ENCODE measurements around the gene MUC7. TPM values are rescaled to one million over a fixed set of nuclear protein-coding genes. Genes with fewer than 3 reads are reported as not detected.

The MUC7 gene
- total RNA-seq (2022): not detected in 2 replicates
- Bru-seq, nascent RNA: not detected
- not detected for BruChase-seq, experiment 1, labeled RNA remaining after a 2-hour chase
- not detected for BruChase-seq, experiment 2, labeled RNA remaining after a 6-hour chase
- long read RNA-seq: 0 reads

DNA sequence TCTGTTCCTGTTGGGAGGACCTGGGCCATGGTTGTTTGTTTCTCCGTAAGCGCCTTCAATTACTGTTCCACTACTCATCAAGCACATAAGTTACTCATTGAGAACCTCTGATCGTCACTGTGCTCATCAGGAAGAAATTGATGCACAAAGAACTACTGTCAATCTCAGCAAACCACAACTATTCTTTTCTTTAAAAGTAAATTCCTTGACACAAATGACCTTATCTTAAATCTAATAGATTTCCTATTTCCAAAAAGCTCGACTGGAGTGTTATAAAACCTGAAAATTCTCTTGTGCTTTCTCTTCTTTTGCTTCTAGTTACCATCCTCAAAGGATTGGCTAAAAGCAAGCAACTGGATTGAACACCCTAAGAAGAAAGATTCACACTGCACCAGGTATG, at the start of gene MUC7:
Gene MUC7, plus strand, starts transcription at position 301 of the 400 bp plus-strand sequence. CDS start 1,825 bp downstream, outside the sequence.
- no peak within 1 kb of the TSS for H3K27ac Mint-ChIP-seq (ENCODE audit: unreplicated experiment)
- no peak within 1 kb of the TSS for H3K4me3 Mint-ChIP-seq (ENCODE audit: unreplicated experiment)
- intact Hi-C loops (cut with micrococcal nuclease; ENCODE audit: unreplicated experiment): no loop called here
- CTCF ChIA-PET: no interaction called here
- no peaks in the 10 kb centered on the region for H3K4me1 Mint-ChIP-seq (ENCODE audit: low read depth, unreplicated experiment)
- Histone ChIP-seq H3K4me1 (no peaks in the 10 kb centered on the region), H3K4me3 (ENCODE audit: low read depth, low read length) (no peak within 1 kb of the TSS), H3K27me3 (replicated peaks; ENCODE audit: control insufficient read depth, insufficient read depth, low read length) (no peaks in the 10 kb centered on the region), H3K9me3 (no peaks in the 10 kb centered on the region), H3K36me3 (ENCODE audit: control insufficient read depth, insufficient read depth, low read length) (no peaks in the 10 kb centered on the region)
- POLR2A ChIA-PET: no interaction called here
- H3K27me3 Mint-ChIP-seq (ENCODE audit: insufficient read depth, unreplicated experiment): peaks cover 2% of the 10 kb centered on the region
- no peaks in the 10 kb centered on the region for H3K36me3 Mint-ChIP-seq (ENCODE audit: insufficient read depth, unreplicated experiment)
- H3K9me3 Mint-ChIP-seq (ENCODE audit: unreplicated experiment): peaks cover 4% of the 10 kb centered on the region
- TF ChIP-seq, protein P1, sequence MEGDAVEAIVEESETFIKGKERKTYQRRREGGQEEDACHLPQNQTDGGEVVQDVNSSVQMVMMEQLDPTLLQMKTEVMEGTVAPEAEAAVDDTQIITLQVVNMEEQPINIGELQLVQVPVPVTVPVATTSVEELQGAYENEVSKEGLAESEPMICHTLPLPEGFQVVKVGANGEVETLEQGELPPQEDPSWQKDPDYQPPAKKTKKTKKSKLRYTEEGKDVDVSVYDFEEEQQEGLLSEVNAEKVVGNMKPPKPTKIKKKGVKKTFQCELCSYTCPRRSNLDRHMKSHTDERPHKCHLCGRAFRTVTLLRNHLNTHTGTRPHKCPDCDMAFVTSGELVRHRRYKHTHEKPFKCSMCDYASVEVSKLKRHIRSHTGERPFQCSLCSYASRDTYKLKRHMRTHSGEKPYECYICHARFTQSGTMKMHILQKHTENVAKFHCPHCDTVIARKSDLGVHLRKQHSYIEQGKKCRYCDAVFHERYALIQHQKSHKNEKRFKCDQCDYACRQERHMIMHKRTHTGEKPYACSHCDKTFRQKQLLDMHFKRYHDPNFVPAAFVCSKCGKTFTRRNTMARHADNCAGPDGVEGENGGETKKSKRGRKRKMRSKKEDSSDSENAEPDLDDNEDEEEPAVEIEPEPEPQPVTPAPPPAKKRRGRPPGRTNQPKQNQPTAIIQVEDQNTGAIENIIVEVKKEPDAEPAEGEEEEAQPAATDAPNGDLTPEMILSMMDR (IDR thresholded peaks at IDR 0.05; ENCODE audit: insufficient read depth in 1 of 2, low read depth in 1 of 2, low read length in 1 of 2, severe bottlenecking in 1 of 2, unreplicated experiment in 1 of 2): no peak
- no peak for DNase-seq
- BruUV-seq (replicated peaks): no TSS peak

DNA sequence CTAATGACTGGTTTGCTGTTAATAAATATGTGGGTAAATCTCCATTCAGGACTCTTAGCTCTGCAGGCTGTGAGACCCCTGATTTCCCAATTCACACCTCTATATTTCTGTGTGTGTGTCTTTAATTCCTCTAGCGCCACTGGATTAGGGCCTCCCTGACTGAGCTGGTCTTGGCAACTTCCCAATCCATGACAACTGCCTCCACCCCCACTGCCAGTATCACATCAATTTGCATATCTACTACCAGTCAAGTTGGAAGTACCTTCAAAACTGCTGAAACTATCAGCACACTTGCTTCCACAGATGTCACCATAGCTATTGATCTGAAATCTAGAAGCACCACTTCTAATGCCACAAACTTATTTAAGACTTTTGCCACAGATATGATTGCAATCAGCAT, 46.7 kb upstream of the MUC7 start:
- no peak for DNase-seq
- Histone ChIP-seq H3K36me3 (ENCODE audit: control insufficient read depth, insufficient read depth, low read length) (no peaks in the 10 kb centered on the region), H3K27me3 (replicated peaks; ENCODE audit: control insufficient read depth, insufficient read depth, low read length) (no peaks in the 10 kb centered on the region), H3K4me1 (no peaks in the 10 kb centered on the region), H3K9me3 (no peaks in the 10 kb centered on the region), H3K4me3 (ENCODE audit: low read depth, low read length) (no peak overlapping the region)
- H3K27ac Mint-ChIP-seq (ENCODE audit: unreplicated experiment): no peak overlapping the region
- no peaks in the 10 kb centered on the region for H3K36me3 Mint-ChIP-seq (ENCODE audit: insufficient read depth, unreplicated experiment)
- H3K4me3 Mint-ChIP-seq (ENCODE audit: unreplicated experiment): no peak overlapping the region
- ChIA-PET POLR2A (no interaction called here), CTCF (no interaction called here)
- intact Hi-C loops (cut with micrococcal nuclease; ENCODE audit: unreplicated experiment): no loop called here
- no peaks in the 10 kb centered on the region for H3K4me1 Mint-ChIP-seq (ENCODE audit: low read depth, unreplicated experiment)
- H3K27me3 Mint-ChIP-seq (ENCODE audit: insufficient read depth, unreplicated experiment): peaks cover 5% of the 10 kb centered on the region
- TF ChIP-seq, protein P1 (IDR thresholded peaks at IDR 0.05; ENCODE audit: insufficient read depth in 1 of 2, low read depth in 1 of 2, low read length in 1 of 2, severe bottlenecking in 1 of 2, unreplicated experiment in 1 of 2): no peak
- peaks cover 20% of the 10 kb centered on the region for H3K9me3 Mint-ChIP-seq (ENCODE audit: unreplicated experiment)
- no TSS peak for BruUV-seq (replicated peaks)

DNA sequence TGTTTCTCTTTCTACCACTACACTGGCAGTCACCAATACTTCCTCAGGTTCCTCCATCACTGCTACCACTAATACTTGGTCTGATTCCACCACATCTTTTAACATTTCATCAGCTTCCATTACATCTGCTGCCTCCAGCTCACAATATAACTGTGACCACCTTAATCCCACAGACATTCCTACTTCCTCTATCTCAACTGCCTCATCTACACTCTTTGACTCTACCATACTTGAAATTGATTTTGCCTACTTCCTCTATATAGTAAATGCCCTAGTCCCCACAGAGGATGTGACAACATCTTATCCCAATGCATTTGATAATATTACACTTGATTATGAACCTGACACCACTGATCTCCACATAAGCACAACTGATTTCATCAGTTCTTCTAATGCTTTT, 45.2 kb upstream of the MUC7 start:
- H3K27me3 ChIP-seq (replicated peaks; ENCODE audit: control insufficient read depth, insufficient read depth, low read length): no peaks in the 10 kb centered on the region
- no peaks in the 10 kb centered on the region for H3K36me3 Mint-ChIP-seq (ENCODE audit: insufficient read depth, unreplicated experiment)
- peaks cover 5% of the 10 kb centered on the region for H3K27me3 Mint-ChIP-seq (ENCODE audit: insufficient read depth, unreplicated experiment)
- POLR2A ChIA-PET: no interaction called here
- TF ChIP-seq, protein P1 (IDR thresholded peaks at IDR 0.05; ENCODE audit: insufficient read depth in 1 of 2, low read depth in 1 of 2, low read length in 1 of 2, severe bottlenecking in 1 of 2, unreplicated experiment in 1 of 2): no peak
- DNase-seq: no peak
- H3K4me1 Mint-ChIP-seq (ENCODE audit: low read depth, unreplicated experiment): no peaks in the 10 kb centered on the region
- intact Hi-C loops (cut with micrococcal nuclease; ENCODE audit: unreplicated experiment): no loop called here
- H3K9me3 Mint-ChIP-seq (ENCODE audit: unreplicated experiment): peaks cover 20% of the 10 kb centered on the region
- CTCF ChIA-PET: no interaction called here
- no peaks in the 10 kb centered on the region for H3K36me3 ChIP-seq (ENCODE audit: control insufficient read depth, insufficient read depth, low read length)
- H3K27ac Mint-ChIP-seq (ENCODE audit: unreplicated experiment): no peak overlapping the region
- H3K4me3 Mint-ChIP-seq (ENCODE audit: unreplicated experiment): no peak overlapping the region
- no TSS peak for BruUV-seq (replicated peaks)
- H3K4me3 ChIP-seq (ENCODE audit: low read depth, low read length): no peak overlapping the region
- no peaks in the 10 kb centered on the region for H3K4me1 ChIP-seq
- H3K9me3 ChIP-seq: no peaks in the 10 kb centered on the region

Data from Caco-2 (cell line).